SU-DHL-6 (cell line): ENCODE measurements around the gene MLH3.

Source experiments
- H2AFZ ChIP-seq: fragments of 200-600 bp; sonication (generic); 2 replicates; pipeline ENCODE4 v1.6.1; 2014; ENCODE audit warnings: low read depth, mild to moderate bottlenecking, moderate library complexity, mixed read lengths, antibody characterized with exemption, low read length; ENCODE audit not compliant: severe bottlenecking
- H3F3A ChIP-seq: fragments of 200-600 bp; shearing (Covaris generic); 2 replicates; pipeline ENCODE4 v1.6.0; 2016; ENCODE audit warnings: antibody characterized with exemption, mild to moderate bottlenecking; ENCODE audit not compliant: insufficient read depth
- H3K27ac ChIP-seq: fragments of 200-600 bp; sonication (generic); 2 replicates; pipeline ENCODE4 v1.5.1; 2016; ENCODE audit warnings: low read depth, mild to moderate bottlenecking, low read length, moderate library complexity, mixed read lengths
- H3K27me3 ChIP-seq: fragments of 200-600 bp; sonication (generic), shearing (Covaris generic); 2 replicates; pipeline ENCODE4 v1.6.0; 2014; ENCODE audit warnings: mild to moderate bottlenecking, low read length
- H3K36me3 ChIP-seq: fragments of 200-600 bp; sonication (generic); 2 replicates; pipeline ENCODE4 v1.6.1; 2014; ENCODE audit warnings: mild to moderate bottlenecking, low read length, mixed read lengths
- H3K4me2 ChIP-seq: fragments of 300-600, 200-600 bp; shearing (Covaris generic), sonication (generic); 2 replicates; pipeline ENCODE4 v1.6.0; 2014; ENCODE audit warnings: low read length, low read depth, mild to moderate bottlenecking; ENCODE audit not compliant: poor library complexity, severe bottlenecking
- H3K4me3 ChIP-seq: fragments of 200-600 bp; sonication (generic); 2 replicates; pipeline ENCODE4 v1.5.1; 2014; ENCODE audit warnings: antibody characterized with exemption, low read length, mild to moderate bottlenecking, mixed read lengths; ENCODE audit not compliant: insufficient read depth, poor library complexity, severe bottlenecking
- H3K79me2 ChIP-seq: fragments of 200-600 bp; sonication (generic); 2 replicates; pipeline ENCODE4 v1.6.1; 2014; ENCODE audit warnings: mild to moderate bottlenecking, low read length, moderate library complexity; ENCODE audit not compliant: insufficient read depth
- H3K9ac ChIP-seq: fragments of 200-600 bp; sonication (generic); 2 replicates; pipeline ENCODE4 v1.7.0; 2014; ENCODE audit warnings: mild to moderate bottlenecking, low read length
- H3K9me2 ChIP-seq: fragments of 200-600 bp; sonication (generic); replicated peaks from 2 replicates; pipeline ENCODE4 v1.6.1; 2014; ENCODE audit warnings: low read length; ENCODE audit not compliant: insufficient read depth
- H3K9me3 ChIP-seq: fragments of 200-600 bp; sonication (generic); 2 replicates; pipeline ENCODE4 v1.6.1; 2014; ENCODE audit warnings: low read length, mixed read lengths; ENCODE audit not compliant: insufficient read depth
- H4K20me1 ChIP-seq: fragments of 200-600 bp; sonication (generic); 2 replicates; pipeline ENCODE4 v1.6.1; 2014; ENCODE audit warnings: low read depth, mild to moderate bottlenecking, antibody characterized with exemption, low read length, moderate library complexity, mixed read lengths
- CTCF ChIP-seq: fragments of 200-600 bp; sonication (generic); IDR thresholded peaks from one replicate; pipeline ENCODE4 v1.5.1; 2017; ENCODE audit warnings: antibody characterized with exemption, mild to moderate bottlenecking, low read length, moderate library complexity; ENCODE audit not compliant: insufficient read depth, poor library complexity, severe bottlenecking
- EZH2phosphoT487 ChIP-seq: fragments of 200-600 bp; sonication (generic), shearing (Covaris generic); conservative IDR thresholded peaks from 2 replicates; pipeline ENCODE4 v1.6.1; 2018; ENCODE audit warnings: mild to moderate bottlenecking, antibody characterized with exemption, low read length, moderate library complexity, mixed read lengths

The MLH3 gene

GRCh38 chr14:75063491-75064204, 12.4 kb upstream of the MLH3 start, which contains the start of gene ACYP1:
Gene ACYP1 (minus strand): TSS chr14:75064024. CDS start chr14:75063553, 471 bp downstream.
- Histone ChIP-seq H3K4me2 (peak within 1 kb of the TSS; percentile 64), H3K36me3 (peaks cover 20% of the 10 kb centered on the region), H3F3A (peaks cover 7% of the 10 kb centered on the region; the same call in 1 of the 2 replicates), H2AFZ (peak within 1 kb of the TSS; percentile 62), H3K4me3 (peak within 1 kb of the TSS; percentile 85), H3K27ac (peak within 1 kb of the TSS; percentile 60), H3K79me2 (peaks cover 37% of the 10 kb centered on the region), H3K9ac (peak within 1 kb of the TSS; percentile 87), H4K20me1 (no peaks in the 10 kb centered on the region), H3K27me3 (no peaks in the 10 kb centered on the region), H3K9me3 (no peaks in the 10 kb centered on the region), H3K9me2 (no peaks in the 10 kb centered on the region)
- TF ChIP-seq CTCF (no peak), EZH2phosphoT487 (no peak)

GRCh38 chr14:75063013-75063412, 11.7 kb upstream of the MLH3 start:
- Histone ChIP-seq H3K4me2 (peak overlapping the region; percentile 64), H3K9ac (peak overlapping the region; percentile 87), H3K27ac (peak overlapping the region; percentile 60), H3K9me3 (no peaks in the 10 kb centered on the region), H4K20me1 (no peaks in the 10 kb centered on the region), H3K79me2 (peaks cover 34% of the 10 kb centered on the region), H3K4me3 (peak overlapping the region; percentile 85), H3F3A (peaks cover 7% of the 10 kb centered on the region; the same call in 1 of the 2 replicates), H2AFZ (no peak overlapping the region), H3K36me3 (peaks cover 20% of the 10 kb centered on the region), H3K9me2 (no peaks in the 10 kb centered on the region), H3K27me3 (no peaks in the 10 kb centered on the region)
- TF ChIP-seq CTCF (no peak), EZH2phosphoT487 (no peak)

- Histone ChIP-seq H4K20me1 (no peaks in the 10 kb centered on the region), H3F3A (peaks cover 2% of the 10 kb centered on the region; the same call in 1 of the 2 replicates), H3K9ac (no peak overlapping the region), H3K27me3 (no peaks in the 10 kb centered on the region), H3K9me2 (no peaks in the 10 kb centered on the region), H2AFZ (no peak overlapping the region), H3K36me3 (peaks cover 27% of the 10 kb centered on the region), H3K9me3 (no peaks in the 10 kb centered on the region), H3K79me2 (peaks cover 34% of the 10 kb centered on the region), H3K4me2 (no peak overlapping the region), H3K4me3 (no peak overlapping the region), H3K27ac (no peak overlapping the region)
- TF ChIP-seq CTCF (no peak), EZH2phosphoT487 (no peak)
Observed at GRCh38 chr14:75060420-75060819, 9.2 kb upstream of the MLH3 start.
